Activated effector memory CD4-positive, alpha-beta T cell treated with Interleukin-2 at 50 U/mL for 16 hours (primary cell): ENCODE results near the gene FRA10AC1.

Source experiments
- DNase-seq: peaks from one replicate; pipeline ENCODE4 v3.0.0-alpha.2; 2020

Gene FRA10AC1

DNA sequence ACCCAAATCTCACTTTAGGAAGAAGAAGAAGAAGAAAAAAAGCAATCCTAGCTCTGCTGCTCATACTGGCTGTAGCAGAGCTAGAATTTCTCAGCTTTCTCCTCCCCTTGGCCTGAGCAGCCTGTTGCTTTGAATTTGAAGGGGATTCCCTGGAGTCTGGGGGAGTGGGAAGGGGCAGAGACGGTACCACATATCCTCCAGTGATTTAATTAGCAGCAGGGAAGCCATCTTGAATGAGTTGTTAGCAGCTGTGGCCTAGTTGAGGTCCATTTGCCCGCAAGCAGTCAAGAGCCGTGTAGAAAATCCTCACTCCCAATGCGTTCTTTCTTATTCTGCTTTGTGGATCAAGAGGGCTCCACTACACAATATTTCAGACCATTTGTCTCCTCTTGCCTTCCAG, 73.5 kb downstream of the FRA10AC1 start:
- no peak for DNase-seq

DNA sequence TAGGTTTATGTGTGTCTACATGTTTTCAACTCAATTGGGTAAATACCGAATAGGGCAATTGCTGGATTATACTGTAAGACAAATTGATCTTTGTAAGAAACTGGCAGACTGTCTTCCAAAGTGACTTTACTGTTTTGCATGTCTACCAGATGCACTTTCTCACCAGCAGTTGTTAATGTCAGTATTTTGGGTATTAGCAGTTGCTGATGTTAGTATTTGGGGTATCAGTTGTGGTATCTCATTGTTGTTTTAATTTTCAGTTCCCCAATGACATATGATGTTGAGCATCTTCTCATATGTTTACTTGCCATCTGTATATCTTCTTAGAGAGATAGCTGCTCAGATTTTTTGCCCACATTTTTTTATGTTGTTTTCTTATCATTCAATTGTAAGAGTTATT, 79.5 kb downstream of the FRA10AC1 start:
- DNase-seq, result no peak

DNA sequence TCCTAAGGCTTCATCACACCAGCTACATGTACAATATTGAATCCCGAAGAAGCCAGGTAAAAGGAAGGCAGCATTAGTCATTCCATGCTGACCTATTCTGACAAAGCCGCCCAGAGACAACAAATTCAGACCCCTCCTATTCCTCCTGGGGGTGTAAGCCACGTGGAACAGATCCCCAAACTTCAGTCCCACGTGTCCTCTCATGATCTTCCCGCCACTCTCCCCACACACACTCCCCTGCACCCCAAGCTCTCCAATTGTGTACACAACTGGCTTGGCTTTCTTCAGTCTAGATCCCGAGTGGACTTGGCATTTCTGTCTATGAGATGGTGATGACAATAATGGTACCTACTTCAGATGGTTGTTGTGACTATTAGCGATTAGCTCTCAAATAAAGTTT, 81.5 kb downstream of the FRA10AC1 start:
- DNase-seq, result no peak
